IMR-90 (cell line): ENCODE data around the gene DHX15.

Experiments
- BHLHE40 ChIP-seq: fragments of 150-350 bp; IDR thresholded peaks from 2 replicates; pipeline ENCODE4 v1.6.1; 2016; ENCODE audit warnings: mild to moderate bottlenecking, low read depth, low read length
- CEBPB ChIP-seq: IDR thresholded peaks from 2 replicates; pipeline ENCODE4 v1.6.1; 2012; ENCODE audit warnings: low read depth, low read length, improper control_type of control experiment
- CTCF ChIP-seq: conservative IDR thresholded peaks from 2 replicates; pipeline ENCODE4 v1.5.1; 2012; ENCODE audit warnings: mild to moderate bottlenecking, low read depth, low read length, improper control_type of control experiment
- FOS ChIP-seq: fragments of 150-350 bp; IDR thresholded peaks from 2 replicates; pipeline ENCODE4 v1.6.1; 2016; ENCODE audit warnings: low read depth, low read length
- MAFK ChIP-seq: IDR thresholded peaks from 2 replicates; pipeline ENCODE4 v1.6.1; 2012; ENCODE audit warnings: low read depth, low read length, improper control_type of control experiment
- MXI1 ChIP-seq: IDR thresholded peaks from 2 replicates; pipeline ENCODE4 v1.6.1; 2012; ENCODE audit warnings: low read depth, mild to moderate bottlenecking, low read length, moderate library complexity, borderline replicate concordance
- NFE2L2 ChIP-seq: fragments of 150-350 bp; IDR thresholded peaks from 2 replicates; pipeline ENCODE4 v1.6.1; 2016; ENCODE audit warnings: low read depth, mild to moderate bottlenecking, low read length
- POLR2A ChIP-seq: IDR thresholded peaks from 2 replicates; pipeline ENCODE4 v1.6.1; 2012; ENCODE audit warnings: mild to moderate bottlenecking, low read depth, low read length
- RAD21 ChIP-seq: IDR thresholded peaks from 2 replicates; pipeline ENCODE4 v1.6.1; 2012; ENCODE audit warnings: low read length, improper control_type of control experiment
- RCOR1 ChIP-seq: IDR thresholded peaks from 2 replicates; pipeline ENCODE4 v1.6.1; 2012; ENCODE audit warnings: mild to moderate bottlenecking, low read length, improper control_type of control experiment; ENCODE audit not compliant: insufficient replicate concordance
- RFX5 ChIP-seq: IDR thresholded peaks from 2 replicates; pipeline ENCODE4 v1.8.0; 2012; ENCODE audit warnings: low read depth, mild to moderate bottlenecking, low read length, moderate library complexity
- SMC3 ChIP-seq: fragments of 150-350 bp; IDR thresholded peaks from 2 replicates; pipeline ENCODE4 v1.6.1; 2016; ENCODE audit warnings: low read depth, mild to moderate bottlenecking, antibody characterized with exemption, low read length, moderate library complexity
- USF2 ChIP-seq: fragments of 150-350 bp; IDR thresholded peaks from 2 replicates; pipeline ENCODE4 v1.6.1; 2017; ENCODE audit warnings: mild to moderate bottlenecking, antibody characterized with exemption, low read length, low read depth

GRCh38 chr4:24630937-24631336 lies 46.6 kb upstream of the DHX15 start:
- TF ChIP-seq CTCF (no peak), BHLHE40 (no peak), FOS (no peak), RAD21 (no peak), SMC3 (no peak), NFE2L2 (no peak), POLR2A (no peak), RCOR1 (no peak), MXI1 (no peak), MAFK (no peak), USF2 (no peak), CEBPB (no peak), RFX5 (no peak)
